C4-2B (cell line): ENCODE results near the gene FLYWCH2.

Experiments
- CTCF ChIP-seq: fragments of 450-650 bp; conservative IDR thresholded peaks from 2 replicates; pipeline ENCODE4 v1.5.1; 2017; ENCODE audit warnings: mild to moderate bottlenecking
- ZFX ChIP-seq: fragments of 450-650 bp; IDR thresholded peaks from 2 replicates; pipeline ENCODE4 v1.6.1; 2017

GRCh38 chr16:2866431-2866830, 16.6 kb upstream of the FLYWCH2 start:
- TF ChIP-seq CTCF (no peak), ZFX (no peak)
